Progenitor cell of endocrine pancreas (in vitro differentiated cells): ENCODE measurements around the gene MAP2K7. TPM values are rescaled to one million over a fixed set of nuclear protein-coding genes. Genes with fewer than 3 reads are reported as not detected.

Experiments
- DNase-seq: peaks from one replicate; pipeline ENCODE4 v3.0.0; 2021; ENCODE audit warnings: low spot score; ENCODE audit not compliant: unreplicated experiment
- H3K27ac Mint-ChIP-seq: 2 replicates; pipeline ENCODE4 v1.8.0; 2021; ENCODE audit warnings: mild to moderate bottlenecking, moderate library complexity, mixed read lengths
- H3K27me3 Mint-ChIP-seq: 2 replicates; pipeline ENCODE4 v1.8.0; 2021; ENCODE audit warnings: mixed read lengths
- H3K36me3 Mint-ChIP-seq: 2 replicates; pipeline ENCODE4 v1.8.0; 2022; ENCODE audit warnings: mixed read lengths; ENCODE audit not compliant: insufficient read depth
- H3K4me1 Mint-ChIP-seq: 2 replicates; pipeline ENCODE4 v1.8.0; 2021; ENCODE audit warnings: low read depth, mixed read lengths
- H3K4me3 Mint-ChIP-seq: 2 replicates; pipeline ENCODE4 v1.8.0; 2021; ENCODE audit warnings: low read depth, mild to moderate bottlenecking, moderate library complexity, mixed read lengths
- H3K9me3 Mint-ChIP-seq: 2 replicates; pipeline ENCODE4 v1.8.0; 2021; ENCODE audit warnings: low read depth, mixed read lengths
- total RNA-seq: library from RNA; stranded (reverse); gene quantifications from 2 replicates; pipeline ENCODE4 v1.2.1, GENCODE V29; 2021
- TF ChIP-seq, protein P1 (sequence below): fragments of 200-600 bp; sonication (generic); IDR thresholded peaks from one replicate; pipeline ENCODE4 v1.5.0; 2021; ENCODE audit warnings: antibody characterized with exemption, mild to moderate bottlenecking; ENCODE audit not compliant: unreplicated experiment

MAP2K7 gene
- total RNA-seq, 1 donor from 2014 or later, result 53.5 TPM

DNA sequence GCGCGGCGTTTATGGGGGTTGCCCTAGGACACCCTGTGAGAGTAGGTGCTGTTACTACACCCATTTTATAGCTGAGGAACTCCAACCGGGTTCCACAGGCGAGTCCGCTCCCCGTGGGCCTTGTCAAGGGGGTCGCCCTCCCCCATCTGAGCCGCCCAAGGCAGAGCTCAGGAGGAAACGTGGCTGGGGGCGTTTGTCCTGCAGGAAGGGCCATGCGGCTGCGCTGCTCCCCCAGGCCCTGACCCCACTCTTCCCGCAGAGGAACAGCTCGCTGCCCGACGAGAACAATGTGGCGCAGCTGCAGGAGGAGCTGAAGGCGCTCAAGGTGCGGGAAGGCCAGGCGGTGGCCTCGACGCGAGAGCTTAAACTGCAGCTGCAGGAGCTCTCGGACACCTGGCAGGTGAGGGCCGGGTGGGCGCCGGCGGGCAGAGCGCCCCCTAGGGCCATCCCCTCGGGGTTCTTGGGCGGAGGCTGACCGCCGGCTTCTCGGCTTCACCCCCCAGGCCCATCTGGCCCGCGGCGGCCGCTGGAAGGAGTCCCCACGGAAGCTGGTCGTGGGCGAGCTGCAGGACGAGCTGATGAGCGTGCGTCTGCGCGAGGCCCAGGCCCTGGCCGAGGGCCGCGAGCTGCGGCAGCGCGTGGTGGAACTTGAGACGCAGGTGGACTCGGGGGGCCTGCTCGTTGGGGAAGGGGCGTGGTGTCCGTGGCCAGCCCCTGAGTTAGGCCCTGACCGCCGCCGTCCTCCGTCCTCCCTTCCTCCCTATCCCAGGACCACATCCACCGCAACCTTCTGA is 41.9 kb upstream of the MAP2K7 start:
- TF ChIP-seq, protein P1, sequence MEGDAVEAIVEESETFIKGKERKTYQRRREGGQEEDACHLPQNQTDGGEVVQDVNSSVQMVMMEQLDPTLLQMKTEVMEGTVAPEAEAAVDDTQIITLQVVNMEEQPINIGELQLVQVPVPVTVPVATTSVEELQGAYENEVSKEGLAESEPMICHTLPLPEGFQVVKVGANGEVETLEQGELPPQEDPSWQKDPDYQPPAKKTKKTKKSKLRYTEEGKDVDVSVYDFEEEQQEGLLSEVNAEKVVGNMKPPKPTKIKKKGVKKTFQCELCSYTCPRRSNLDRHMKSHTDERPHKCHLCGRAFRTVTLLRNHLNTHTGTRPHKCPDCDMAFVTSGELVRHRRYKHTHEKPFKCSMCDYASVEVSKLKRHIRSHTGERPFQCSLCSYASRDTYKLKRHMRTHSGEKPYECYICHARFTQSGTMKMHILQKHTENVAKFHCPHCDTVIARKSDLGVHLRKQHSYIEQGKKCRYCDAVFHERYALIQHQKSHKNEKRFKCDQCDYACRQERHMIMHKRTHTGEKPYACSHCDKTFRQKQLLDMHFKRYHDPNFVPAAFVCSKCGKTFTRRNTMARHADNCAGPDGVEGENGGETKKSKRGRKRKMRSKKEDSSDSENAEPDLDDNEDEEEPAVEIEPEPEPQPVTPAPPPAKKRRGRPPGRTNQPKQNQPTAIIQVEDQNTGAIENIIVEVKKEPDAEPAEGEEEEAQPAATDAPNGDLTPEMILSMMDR, result peak; percentile 61
- DNase-seq, result no peak
- H3K9me3 Mint-ChIP-seq, result no peaks in the 10 kb centered on the region
- peak overlapping the region; percentile 72 for H3K4me3 Mint-ChIP-seq
- H3K4me1 Mint-ChIP-seq, result peaks cover 6% of the 10 kb centered on the region
- H3K36me3 Mint-ChIP-seq, result no peaks in the 10 kb centered on the region
- peak overlapping the region; percentile 91 for H3K27ac Mint-ChIP-seq
- peaks cover 39% of the 10 kb centered on the region for H3K27me3 Mint-ChIP-seq

DNA sequence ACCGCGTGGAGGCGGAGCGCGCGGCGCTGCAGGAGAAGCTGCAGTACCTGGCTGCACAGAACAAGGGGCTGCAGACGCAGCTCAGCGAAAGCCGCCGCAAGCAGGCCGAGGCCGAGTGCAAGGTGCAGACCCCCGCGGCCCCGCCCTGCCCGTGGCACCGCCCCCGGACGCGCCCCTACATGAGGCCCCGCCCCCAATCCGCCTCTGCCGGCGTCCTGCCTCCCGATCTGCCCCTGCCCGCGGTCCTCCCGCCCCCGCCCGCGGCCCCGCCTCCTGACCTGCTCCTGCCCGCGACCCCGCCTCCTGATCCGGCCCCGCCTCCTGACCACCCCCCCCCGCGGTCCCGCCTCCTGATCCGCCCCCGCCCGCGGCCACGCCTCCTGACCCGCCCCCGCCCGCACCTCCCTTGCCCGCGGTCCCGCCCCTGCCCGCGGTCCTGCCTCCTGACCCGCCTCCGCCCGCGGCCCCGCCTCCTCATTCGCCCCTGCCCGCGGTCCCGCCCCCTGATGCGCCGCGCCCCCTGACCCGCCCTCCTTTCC is 41.2 kb upstream of the MAP2K7 start:
- no peaks in the 10 kb centered on the region for H3K9me3 Mint-ChIP-seq
- peak overlapping the region; percentile 72 for H3K4me3 Mint-ChIP-seq
- TF ChIP-seq, protein P1, result no peak
- peaks cover 41% of the 10 kb centered on the region for H3K27me3 Mint-ChIP-seq
- no peaks in the 10 kb centered on the region for H3K36me3 Mint-ChIP-seq
- peak; percentile 90 for DNase-seq
- peaks cover 6% of the 10 kb centered on the region for H3K4me1 Mint-ChIP-seq
- H3K27ac Mint-ChIP-seq, result peak overlapping the region; percentile 91

DNA sequence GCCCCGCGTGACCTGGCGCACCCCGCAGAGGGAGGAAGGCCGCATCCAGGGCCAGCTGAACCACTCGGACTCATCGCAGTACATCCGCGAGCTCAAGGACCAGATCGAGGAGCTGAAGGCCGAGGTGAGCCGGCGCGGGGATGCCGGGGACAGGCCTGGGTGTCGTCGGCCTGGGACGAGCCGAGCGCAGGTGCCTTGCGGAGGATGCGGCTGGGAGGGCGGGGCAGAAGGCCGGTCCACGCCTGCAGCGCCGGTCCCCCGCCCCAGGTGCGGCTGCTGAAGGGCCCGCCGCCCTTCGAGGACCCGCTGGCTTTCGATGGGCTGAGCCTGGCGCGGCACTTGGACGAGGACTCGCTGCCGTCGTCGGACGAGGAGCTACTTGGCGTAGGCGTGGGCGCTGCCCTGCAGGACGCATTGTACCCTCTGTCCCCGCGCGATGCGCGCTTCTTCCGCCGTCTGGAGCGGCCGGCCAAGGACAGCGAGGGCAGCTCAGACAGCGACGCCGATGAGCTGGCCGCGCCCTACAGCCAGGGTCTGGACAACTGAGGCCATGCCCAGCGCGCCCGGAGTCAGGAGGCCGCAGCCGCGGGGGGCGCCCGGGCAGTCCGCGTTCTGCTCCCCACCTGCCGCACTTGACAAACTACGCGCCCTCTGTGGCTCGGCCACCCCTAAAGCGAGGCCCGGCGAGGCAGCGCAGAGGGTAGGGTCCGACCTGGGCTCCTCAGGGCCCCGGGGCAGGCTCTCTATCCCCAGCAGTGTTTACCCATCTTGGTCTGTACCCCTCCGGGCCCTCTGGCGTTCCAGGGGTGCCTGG is 40.3 kb upstream of the MAP2K7 start:
- DNase-seq, result no peak
- TF ChIP-seq, protein P1, result no peak
- peaks cover 2% of the 10 kb centered on the region for H3K36me3 Mint-ChIP-seq
- no peaks in the 10 kb centered on the region for H3K9me3 Mint-ChIP-seq
- H3K27ac Mint-ChIP-seq, result no peak overlapping the region
- H3K4me1 Mint-ChIP-seq, result peaks cover 5% of the 10 kb centered on the region
- peaks cover 41% of the 10 kb centered on the region for H3K27me3 Mint-ChIP-seq
- no peak overlapping the region for H3K4me3 Mint-ChIP-seq

DNA sequence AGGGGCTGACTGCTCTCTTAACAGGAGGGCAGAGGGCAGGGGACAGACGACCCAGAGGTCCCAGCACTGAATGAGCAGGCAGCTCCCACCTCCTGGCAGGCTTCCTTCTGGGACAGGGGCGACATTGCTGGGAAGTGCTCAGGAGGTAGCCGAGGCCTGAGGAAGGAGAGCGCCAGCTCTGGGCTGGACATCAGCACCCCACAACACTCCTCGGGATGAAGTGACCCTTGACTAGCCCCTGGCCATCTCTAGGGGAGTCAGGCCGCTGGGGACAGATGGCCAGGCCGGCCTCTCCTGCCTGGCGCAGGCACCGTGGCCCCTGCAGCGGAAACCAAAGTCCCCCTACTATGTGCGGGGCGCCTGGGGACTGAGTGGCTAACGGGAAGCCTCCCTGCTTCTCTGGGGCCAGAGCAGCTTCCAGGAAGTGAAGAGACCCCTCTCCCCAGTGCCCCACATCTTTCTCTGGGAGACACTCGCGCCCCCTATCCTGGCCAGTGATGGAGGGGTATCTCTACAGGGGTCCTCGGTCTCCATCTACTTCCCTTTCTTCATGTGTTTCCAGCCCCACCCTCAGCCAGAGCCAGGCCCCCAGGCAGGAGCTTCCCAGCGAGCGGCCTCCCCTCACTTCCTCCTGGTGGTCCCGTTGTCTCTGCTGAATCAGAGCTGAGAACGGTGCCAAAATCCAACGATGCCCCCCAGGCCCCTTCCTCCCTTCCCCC is 39.5 kb upstream of the MAP2K7 start:
- Mint-ChIP-seq H3K36me3 (peaks cover 2% of the 10 kb centered on the region), H3K9me3 (no peaks in the 10 kb centered on the region), H3K27me3 (peaks cover 39% of the 10 kb centered on the region), H3K4me1 (peaks cover 4% of the 10 kb centered on the region), H3K27ac (no peak overlapping the region), H3K4me3 (no peak overlapping the region)
- DNase-seq, result no peak
- TF ChIP-seq, protein P1, result no peak

DNA sequence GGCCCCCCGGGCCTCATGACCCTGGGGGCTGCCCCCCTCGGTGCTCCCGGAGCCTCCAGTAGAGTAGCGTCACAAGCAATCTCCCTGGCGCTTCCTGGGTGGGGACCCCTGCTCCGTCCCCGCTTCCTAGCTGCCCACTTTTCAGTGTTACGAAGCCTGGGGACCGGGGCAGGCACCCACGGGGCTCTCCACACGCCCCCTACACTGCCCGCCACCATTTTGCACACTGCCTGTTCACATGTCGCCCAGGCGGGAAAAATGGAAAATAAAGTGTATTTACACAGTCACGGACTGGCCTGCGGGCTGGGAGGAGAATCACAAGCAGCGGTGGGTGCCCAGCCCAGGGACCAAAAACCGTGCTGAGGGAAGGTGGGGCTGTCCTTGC is 39.0 kb upstream of the MAP2K7 start:
- H3K27ac Mint-ChIP-seq, result no peak overlapping the region
- no peak for DNase-seq
- H3K9me3 Mint-ChIP-seq, result no peaks in the 10 kb centered on the region
- H3K4me3 Mint-ChIP-seq, result no peak overlapping the region
- peaks cover 2% of the 10 kb centered on the region for H3K36me3 Mint-ChIP-seq
- H3K4me1 Mint-ChIP-seq, result peaks cover 4% of the 10 kb centered on the region
- TF ChIP-seq, protein P1, result no peak
- H3K27me3 Mint-ChIP-seq, result peaks cover 39% of the 10 kb centered on the region
